Measurements from ENCODE around the gene SPSB1. TPM values are rescaled to one million over a fixed set of nuclear protein-coding genes. Genes with fewer than 3 reads are reported as not detected.
A peak's percentile ranks its signal among the peaks of the same experiment; 100 is the strongest.

Gene SPSB1
- total and polyA plus RNA-seq, 10 donors: 1.3 to 7.9 (median 4.1) TPM

DNA sequence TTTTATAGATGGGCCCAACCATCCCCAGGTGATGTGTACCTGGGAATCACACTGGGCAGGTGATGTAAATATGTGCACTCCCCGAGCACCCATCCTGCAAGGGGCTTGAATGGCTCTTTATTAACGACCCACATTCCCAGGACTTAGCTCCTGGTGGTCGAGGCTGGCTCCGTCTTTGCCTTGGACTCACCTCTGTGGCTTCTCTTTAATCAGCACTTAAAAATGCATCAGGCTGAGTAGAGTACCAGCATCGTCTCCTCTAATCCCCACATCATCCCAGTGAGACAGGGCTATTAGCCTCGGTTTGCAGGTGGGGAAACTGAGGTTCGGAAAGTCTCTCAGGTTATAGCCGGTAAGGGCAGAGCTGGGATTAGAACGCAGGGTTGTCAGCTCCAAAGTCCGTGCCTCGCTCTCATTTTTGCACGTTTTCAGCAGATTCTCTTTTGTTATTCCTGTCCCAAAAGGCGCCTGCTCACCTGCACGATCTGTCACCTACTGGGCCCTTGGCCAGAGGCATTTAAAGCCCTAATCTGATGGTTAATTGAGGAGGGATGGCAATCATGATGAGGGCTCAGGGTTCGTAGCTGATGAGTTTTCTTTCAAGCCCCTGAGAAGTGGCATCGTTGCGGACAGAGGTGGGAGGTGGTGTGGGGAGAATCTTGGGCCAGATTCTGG is 29.4 kb downstream of the SPSB1 start:
- Histone ChIP-seq H3K4me1 (peaks cover 0 to 51% (median 16%) of the 10 kb centered on the region in 6 donors), H3K27me3 (replicated peaks in 1 of 7) (no peaks in the 10 kb centered on the region), H3K4me3 (no peak overlapping the region), H3K9me3 (no peaks in the 10 kb centered on the region), H3K36me3 (no peaks in the 10 kb centered on the region), H3K27ac (no peak overlapping the region)
- DNase-seq: no peak
- intact Hi-C loops (cut with DNase I; ENCODE audit: low total_unique reads): no loop called here
- WGBS, 5 donors: 86 to 94% (median 90%) methylated on average over 17 of the region's 17 CpGs
- TF ChIP-seq POLR2A (IDR thresholded peaks at IDR 0.05) (no peak), POLR2AphosphoS5 (IDR thresholded peaks at IDR 0.05) (no peak)
- TF ChIP-seq, protein P1, sequence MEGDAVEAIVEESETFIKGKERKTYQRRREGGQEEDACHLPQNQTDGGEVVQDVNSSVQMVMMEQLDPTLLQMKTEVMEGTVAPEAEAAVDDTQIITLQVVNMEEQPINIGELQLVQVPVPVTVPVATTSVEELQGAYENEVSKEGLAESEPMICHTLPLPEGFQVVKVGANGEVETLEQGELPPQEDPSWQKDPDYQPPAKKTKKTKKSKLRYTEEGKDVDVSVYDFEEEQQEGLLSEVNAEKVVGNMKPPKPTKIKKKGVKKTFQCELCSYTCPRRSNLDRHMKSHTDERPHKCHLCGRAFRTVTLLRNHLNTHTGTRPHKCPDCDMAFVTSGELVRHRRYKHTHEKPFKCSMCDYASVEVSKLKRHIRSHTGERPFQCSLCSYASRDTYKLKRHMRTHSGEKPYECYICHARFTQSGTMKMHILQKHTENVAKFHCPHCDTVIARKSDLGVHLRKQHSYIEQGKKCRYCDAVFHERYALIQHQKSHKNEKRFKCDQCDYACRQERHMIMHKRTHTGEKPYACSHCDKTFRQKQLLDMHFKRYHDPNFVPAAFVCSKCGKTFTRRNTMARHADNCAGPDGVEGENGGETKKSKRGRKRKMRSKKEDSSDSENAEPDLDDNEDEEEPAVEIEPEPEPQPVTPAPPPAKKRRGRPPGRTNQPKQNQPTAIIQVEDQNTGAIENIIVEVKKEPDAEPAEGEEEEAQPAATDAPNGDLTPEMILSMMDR (IDR thresholded peaks at IDR 0.05 in 8 of 11, conservative IDR thresholded peaks at IDR 0.05 in 3 of 11): no peak

DNA sequence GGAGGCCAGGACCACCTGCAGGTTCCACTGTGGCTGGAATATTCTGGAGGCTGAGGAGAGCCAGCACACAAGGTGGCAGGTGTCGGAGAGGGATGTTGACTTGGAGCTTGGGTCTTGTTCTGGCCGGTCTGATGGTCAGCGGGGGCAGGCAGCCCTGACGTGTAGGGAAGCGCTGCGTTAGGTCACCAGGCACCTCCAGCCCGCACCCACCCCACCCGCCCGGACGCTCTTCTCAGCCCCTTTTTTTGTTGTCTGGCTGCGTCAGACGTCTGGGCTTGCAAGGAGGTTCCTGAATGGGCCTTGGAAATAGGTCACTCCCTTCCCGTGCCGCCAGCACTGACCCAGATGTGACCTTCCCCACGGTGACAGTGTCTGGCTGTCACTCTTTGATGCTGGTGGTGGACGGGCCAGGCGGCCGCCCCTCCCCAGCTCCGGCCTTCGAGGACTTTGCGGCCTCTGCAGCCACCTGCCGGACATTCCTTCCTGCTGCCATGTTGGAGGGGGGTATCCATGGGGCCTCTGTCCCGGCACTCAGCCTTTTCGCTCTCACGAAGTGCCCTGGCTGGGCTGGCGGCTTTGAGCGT is 30.1 kb downstream of the SPSB1 start:
- Histone ChIP-seq H3K9me3 (no peaks in the 10 kb centered on the region), H3K27me3 (replicated peaks in 1 of 7) (no peaks in the 10 kb centered on the region), H3K36me3 (no peaks in the 10 kb centered on the region), H3K27ac (no peak overlapping the region), H3K4me1 (peaks cover 0 to 45% (median 13%) of the 10 kb centered on the region in 6 donors), H3K4me3 (no peak overlapping the region)
- intact Hi-C loops (cut with DNase I; ENCODE audit: low total_unique reads): no loop called here
- 64 to 77% (median 76%) methylated on average over 25 to 27 of the region's 27 CpGs for WGBS, 5 donors
- no peak for DNase-seq
- TF ChIP-seq POLR2AphosphoS5 (IDR thresholded peaks at IDR 0.05) (no peak), POLR2A (IDR thresholded peaks at IDR 0.05) (no peak)
- TF ChIP-seq, protein P1 (IDR thresholded peaks at IDR 0.05 in 8 of 11, conservative IDR thresholded peaks at IDR 0.05 in 3 of 11): no peak

DNA sequence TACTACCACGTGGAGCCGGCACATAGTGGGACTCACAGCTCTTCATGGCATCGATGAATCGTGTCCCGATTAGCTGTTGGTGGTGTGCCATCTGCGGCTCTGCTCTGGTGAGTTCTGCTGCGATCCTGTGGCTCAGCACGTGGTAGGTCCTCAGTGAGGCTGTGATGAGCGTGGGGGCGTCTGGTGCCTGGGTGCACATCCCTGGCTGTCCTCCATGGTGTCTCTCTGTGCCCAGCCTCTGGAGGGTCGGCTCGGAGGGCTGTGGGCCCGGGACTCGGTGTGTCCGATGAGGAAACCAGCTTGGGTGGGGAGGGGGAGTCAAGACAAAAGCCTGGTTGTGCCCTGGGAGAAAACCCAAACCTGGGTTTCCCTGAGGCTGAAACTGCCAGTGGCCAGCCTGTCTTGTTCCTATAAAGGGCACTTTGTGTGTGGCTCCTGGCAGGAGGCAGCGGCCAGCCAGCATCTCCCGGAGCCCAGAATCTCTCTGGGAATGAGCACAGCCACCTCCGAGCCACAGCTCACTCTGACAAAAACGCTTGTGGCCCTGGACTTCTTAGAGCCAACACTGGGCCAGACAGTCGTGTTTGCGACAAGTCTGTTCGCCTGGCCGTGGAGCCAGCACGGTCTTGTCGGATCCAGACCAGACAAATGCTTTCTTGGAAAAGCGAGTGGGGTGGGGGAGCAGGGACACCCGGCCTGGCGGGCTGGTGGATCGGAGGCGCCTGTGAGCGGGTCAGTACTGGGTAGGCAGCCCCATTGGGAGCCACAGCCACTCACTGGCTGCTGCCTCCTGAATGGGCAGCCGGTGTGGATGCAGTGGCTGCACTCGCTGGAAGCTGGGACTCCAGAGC is 31.8 kb downstream of the SPSB1 start:
- 86 to 95% (median 93%) methylated on average over 24 to 33 of the region's 33 CpGs for WGBS, 5 donors
- Histone ChIP-seq H3K4me1 (peaks cover 0 to 36% (median 8%) of the 10 kb centered on the region in 6 donors), H3K36me3 (no peaks in the 10 kb centered on the region), H3K27me3 (replicated peaks in 1 of 7) (no peaks in the 10 kb centered on the region), H3K27ac (no peak overlapping the region), H3K4me3 (no peak overlapping the region), H3K9me3 (no peaks in the 10 kb centered on the region)
- no peak for DNase-seq
- TF ChIP-seq, protein P1 (IDR thresholded peaks at IDR 0.05 in 8 of 11, conservative IDR thresholded peaks at IDR 0.05 in 3 of 11): no peak
- TF ChIP-seq POLR2AphosphoS5 (IDR thresholded peaks at IDR 0.05) (no peak), POLR2A (IDR thresholded peaks at IDR 0.05) (no peak)
- intact Hi-C loops (cut with DNase I; ENCODE audit: low total_unique reads): no loop called here

DNA sequence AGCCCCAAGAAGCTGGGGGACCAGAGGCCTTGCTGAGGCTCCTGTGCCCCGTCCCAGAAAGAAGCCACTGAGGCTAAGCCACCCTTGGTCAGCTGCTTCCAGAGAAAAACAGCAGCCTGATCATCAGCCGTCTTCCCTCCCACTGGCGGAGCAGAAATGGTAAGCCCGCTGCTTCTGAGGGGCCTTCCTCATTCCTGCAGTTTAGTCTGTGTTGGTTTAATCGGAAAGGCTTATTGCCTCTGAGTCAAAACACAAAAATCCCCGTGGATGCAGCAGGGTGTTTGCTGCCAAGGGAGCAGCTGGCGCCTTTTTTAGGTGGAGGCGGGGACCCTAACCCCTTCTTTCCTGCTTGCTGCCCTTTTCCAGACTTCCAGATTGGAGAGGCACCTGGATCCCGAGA is 33.9 kb downstream of the SPSB1 start:
- Histone ChIP-seq H3K36me3 (no peaks in the 10 kb centered on the region), H3K9me3 (no peaks in the 10 kb centered on the region), H3K27me3 (replicated peaks in 1 of 7) (no peaks in the 10 kb centered on the region), H3K4me1 (peaks cover 0 to 22% (median 0%) of the 10 kb centered on the region in 6 donors), H3K4me3 (no peak overlapping the region), H3K27ac (peak overlapping the region in 3 of 8 donors; percentile 9 to 50 (median 13))
- intact Hi-C loops (cut with DNase I; ENCODE audit: low total_unique reads): no loop called here
- TF ChIP-seq POLR2A (IDR thresholded peaks at IDR 0.05): no peak
- TF ChIP-seq, protein P1 (IDR thresholded peaks at IDR 0.05 in 8 of 11, conservative IDR thresholded peaks at IDR 0.05 in 3 of 11): no peak
- no peak for TF ChIP-seq POLR2AphosphoS5 (IDR thresholded peaks at IDR 0.05)
- 72 to 81% (median 79%) methylated on average over 8 to 9 of the region's 9 CpGs for WGBS, 5 donors
- no peak for DNase-seq

Measured in spleen (tissue), 11 donors.